ENCODE results near the gene SRMS.
"Not testable (repeated sequence)": the region's sequence is repeated elsewhere in the genome, so short reads cannot be mapped to it uniquely, and the experiment has no call there.

The SRMS gene

GRCh38 chr20:63579017-63579694 is 31.6 kb upstream of the SRMS start:
- DNase-seq: no peak

GRCh38 chr20:63578224-63579016 is 30.9 kb upstream of the SRMS start:
- DNase-seq: no peak

GRCh38 chr20:63577317-63577894 is 29.9 kb upstream of the SRMS start:
- no peak for DNase-seq

DNA sequence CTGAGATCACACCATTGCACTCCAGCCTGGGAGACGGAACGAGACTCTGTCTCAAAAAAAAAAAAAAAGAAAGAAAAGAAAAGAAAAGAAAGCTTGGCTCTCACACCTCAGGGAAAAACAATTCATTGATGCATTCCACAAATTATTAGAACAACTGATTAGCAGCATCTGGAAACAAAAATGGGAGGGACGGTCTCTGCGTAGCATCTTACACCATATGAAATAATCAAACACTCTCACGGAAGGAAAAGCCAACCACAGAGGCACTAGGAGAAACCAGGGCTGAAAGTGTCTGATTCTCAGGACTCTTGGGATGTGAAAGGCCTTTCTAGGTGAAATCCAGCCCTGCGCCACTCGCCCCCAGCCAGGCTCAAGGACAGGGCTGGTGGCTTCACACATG is 28.8 kb upstream of the SRMS start:
- no peak for DNase-seq

- no peak for DNase-seq
Measured at GRCh38 chr20:63574829-63575743, 27.5 kb upstream of the SRMS start.

GRCh38 chr20:63574156-63574828 is 26.7 kb upstream of the SRMS start, which contains the start of gene HELZ2:
Gene HELZ2 (minus strand): TSS chr20:63574239. CDS start chr20:63572385, 1,854 bp downstream.
- DNase-seq: peak; percentile 88

DNA sequence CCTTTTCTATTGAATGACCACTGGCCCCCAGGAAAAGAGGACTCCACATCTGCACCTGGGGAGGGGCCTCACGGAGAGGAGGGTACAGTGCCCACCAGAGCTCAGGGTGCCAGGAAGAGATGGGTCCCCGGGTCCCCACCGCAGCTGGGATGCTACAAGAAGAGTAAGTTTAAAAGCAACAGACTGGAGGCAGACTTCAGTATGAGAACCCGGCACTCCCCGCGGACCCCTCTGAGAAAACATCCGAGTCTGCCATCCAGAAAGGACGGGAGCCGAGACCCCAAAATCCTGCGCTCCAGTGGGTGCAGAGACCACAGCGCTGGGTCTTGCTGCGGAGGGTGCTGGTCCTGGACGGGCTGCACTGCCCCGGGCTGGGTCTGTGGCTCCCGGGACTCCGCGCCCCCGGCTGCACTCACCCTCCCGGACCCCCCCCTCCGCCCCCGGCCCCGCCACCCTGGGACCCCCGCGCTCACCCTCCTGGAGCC is 26.1 kb upstream of the SRMS start:
- no peak for DNase-seq

GRCh38 chr20:63572788-63573646 is 25.5 kb upstream of the SRMS start:
- no peak for DNase-seq

DNA sequence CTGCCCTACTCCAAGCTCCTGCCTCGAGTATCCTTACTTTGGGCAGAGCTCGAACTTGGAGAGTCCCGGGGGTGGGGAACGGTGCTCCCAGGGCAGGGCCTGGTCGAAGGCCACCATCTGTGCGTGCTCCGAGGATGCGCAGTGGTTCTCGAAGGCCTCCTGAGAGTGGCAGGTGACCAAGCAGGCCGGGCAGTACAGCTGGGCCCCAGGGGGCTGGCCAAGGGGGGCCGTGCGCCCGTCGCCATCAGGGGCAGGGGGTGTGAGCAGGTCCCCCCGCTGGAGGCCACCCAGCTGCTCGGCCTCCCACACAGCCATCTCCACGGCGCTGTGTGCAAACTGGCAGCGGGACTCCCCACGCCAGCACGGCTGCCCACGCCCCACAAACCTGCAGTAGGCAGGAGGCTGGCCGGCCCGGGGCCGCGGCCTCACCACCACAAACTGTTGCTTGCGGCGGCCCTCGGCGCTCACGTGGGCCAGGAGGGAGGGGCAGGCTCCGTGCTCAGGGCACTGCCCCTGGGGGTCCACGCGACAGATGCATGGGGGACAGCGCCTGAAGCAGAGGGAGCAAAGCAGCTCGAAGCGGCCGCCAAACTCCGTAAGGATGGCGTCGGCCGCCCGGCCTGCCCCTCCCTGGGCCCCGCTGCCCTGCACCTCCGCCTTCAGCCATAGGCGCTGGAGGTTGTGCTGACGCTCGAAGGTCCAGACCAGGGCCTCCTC is 24.7 kb upstream of the SRMS start:
- no peak for DNase-seq

DNA sequence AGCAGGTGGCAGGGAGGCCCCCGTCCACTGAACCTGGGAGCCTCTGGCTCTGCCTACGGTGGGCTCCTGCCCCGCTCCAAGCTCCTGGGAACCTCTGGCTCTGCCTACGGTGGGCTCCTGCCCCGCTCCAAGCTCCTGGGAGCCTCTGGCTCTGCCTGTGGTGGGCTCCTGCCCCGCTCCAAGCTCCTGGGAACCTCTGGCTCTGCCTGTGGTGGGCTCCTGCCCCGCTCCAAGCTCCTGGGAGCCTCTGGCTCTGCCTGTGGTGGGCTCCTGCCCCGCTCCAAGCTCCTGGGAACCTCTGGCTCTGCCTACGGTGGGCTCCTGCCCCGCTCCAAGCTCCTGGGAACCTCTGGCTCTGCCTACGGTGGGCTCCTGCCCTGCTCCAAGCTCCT is 23.5 kb upstream of the SRMS start:
- DNase-seq: not testable (repeated sequence)

DNA sequence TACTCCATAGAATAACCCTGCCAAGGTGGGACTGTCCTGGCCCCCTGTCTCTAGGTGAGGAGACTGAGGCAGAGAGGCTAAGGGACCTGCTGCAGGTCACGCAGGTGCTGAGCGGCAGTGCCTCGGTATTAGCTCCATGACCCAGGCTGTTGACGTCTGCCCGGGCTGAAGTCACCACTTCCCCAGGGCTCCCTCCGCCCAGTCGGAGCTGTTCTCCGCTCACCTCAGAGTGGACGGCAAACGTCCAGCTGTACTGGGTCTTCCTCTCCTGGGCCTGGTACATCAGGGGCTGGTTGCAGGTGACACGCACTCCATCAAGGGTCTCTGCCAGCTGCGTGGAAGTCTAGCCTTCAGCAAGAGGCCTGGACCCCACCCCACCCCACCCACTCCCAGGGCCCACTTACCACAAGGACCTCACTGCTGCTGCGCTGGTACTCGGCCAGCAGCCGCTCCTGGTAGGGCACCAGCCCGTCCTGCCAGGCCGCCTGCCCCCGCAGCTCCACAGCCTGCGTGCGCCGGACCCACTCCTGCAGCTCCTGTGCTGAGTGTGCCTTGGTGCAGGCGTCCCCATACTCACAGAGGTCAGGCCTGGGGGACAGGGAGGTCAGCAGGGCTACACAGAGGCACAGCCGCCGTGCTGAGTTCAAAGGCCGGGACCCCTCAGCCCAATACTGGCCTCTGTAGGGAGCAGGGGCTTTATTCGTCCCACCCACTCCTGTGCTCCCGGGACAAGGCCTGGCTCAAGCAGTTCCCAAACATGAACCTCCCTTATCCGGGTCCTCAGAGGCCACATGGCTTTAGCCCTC is 22.9 kb upstream of the SRMS start:
- no peak for DNase-seq

- DNase-seq: no peak
Measured at GRCh38 chr20:63568986-63569949, 21.7 kb upstream of the SRMS start.

DNA sequence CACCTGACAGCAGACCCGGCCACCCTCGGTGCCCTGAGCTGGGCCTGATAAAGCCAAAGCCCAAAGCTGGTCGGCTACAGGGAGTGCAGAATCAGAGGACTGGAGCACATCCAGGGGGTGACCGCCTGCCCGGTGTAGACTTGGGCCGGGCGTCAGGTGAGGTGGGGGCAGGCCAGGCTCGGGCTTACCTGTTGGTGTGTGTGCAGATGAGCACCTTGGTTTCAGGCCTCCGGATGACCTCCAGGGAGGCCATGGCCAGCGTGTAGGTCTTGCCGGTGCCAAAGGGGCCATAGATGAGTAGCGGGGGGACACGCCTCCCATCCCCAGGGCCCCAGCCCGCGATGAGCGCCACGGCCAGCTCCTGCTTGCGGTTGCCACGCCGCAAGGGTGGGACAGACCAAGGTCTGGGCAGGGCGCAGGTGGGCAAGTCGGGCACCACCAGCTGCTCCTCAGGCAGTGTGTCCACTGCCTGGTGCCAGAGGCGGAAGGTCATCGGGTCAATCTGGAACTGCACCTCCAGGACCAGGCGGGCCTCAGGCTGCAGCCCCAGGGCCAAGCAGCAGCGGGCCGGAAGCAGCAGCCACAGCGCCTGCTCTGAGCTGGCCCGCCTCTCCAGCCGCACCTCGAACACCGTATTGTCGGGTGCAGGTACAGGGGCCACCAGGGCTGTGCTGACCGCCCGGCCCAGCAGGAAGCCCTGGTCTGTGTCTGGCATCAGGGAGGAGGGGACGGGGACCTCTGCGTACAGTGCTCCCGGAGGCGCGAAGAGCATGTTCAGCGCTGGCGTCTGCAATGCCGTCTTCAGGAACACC is 20.8 kb upstream of the SRMS start:
- DNase-seq: no peak

- DNase-seq: no peak
Measured at GRCh38 chr20:63567386-63568169, 20.0 kb upstream of the SRMS start.

- no peak for DNase-seq
Measured at GRCh38 chr20:63567136-63567385, 19.5 kb upstream of the SRMS start.

DNA sequence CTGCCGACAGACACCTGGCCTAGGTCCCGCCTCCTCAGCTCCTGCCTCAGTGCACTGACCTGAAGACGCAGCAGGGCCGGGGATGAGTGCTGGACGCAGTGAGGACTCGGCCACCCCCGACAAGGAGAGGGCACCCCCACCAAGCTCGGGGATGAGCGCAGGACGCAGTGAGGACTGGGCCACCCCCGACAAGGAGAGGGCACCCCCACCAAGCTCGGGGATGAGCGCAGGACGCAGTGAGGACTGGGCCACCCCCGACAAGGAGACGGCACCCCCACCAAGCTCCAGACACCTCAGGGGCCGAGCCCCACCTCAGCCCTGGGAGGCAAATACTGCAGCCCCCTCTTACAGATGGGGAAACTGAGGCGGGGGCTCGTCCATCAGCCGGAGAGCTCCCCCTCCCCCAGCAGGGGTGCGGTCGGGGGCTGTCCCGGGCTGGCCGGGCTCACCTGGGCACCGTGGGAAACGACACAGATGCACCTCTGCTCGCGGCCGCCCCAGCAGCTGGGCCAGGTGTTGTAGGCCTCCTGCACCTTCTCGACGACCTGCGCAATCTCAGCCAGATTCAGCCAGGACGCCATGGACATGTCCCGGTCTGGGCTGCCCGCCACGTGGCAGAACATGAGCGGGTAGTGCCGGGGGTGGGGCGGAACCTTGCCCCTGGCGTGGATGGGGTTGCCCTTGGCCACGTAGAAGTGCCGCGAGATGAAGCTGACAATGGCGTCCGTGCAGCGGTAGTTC is 19.0 kb upstream of the SRMS start:
- DNase-seq: no peak

All from left hindlimb (tissue), 1 donor.